T-helper 17 cell (primary cell): ENCODE data around the gene ABCC3. TPM values are rescaled to one million over a fixed set of nuclear protein-coding genes. Genes with fewer than 3 reads are reported as not detected.

Experiments used
- ATAC-seq: fragments of 150-1000 bp; cut with Tn5 transposase; 2 replicates; pipeline ENCODE4 v1.10.0; 2021; ENCODE audit warnings: mild to moderate bottlenecking, moderate library complexity
- DNase-seq, 3 donors: peaks; one replicate each; pipeline versions ENCODE4 v3.0.0 to v3.0.0-alpha.2; 2020 to 2021
- H3K9me3 ChIP-seq: one replicate; pipeline ENCODE4 v1.7.0; 2013; ENCODE audit warnings: low read length, mild to moderate bottlenecking; ENCODE audit not compliant: control insufficient read depth, poor library complexity, severe bottlenecking
- H3K27ac Mint-ChIP-seq: one replicate; pipeline ENCODE4 v1.8.0; 2022; ENCODE audit warnings: mild to moderate bottlenecking, moderate library complexity, mixed read lengths
- H3K27me3 Mint-ChIP-seq: one replicate; pipeline ENCODE4 v1.8.0; 2022; ENCODE audit warnings: mixed read lengths
- H3K36me3 Mint-ChIP-seq: one replicate; pipeline ENCODE4 v1.8.0; 2022; ENCODE audit warnings: low read depth, mixed read lengths
- H3K4me1 Mint-ChIP-seq: one replicate; pipeline ENCODE4 v1.8.0; 2022; ENCODE audit warnings: mild to moderate bottlenecking, mixed read lengths
- H3K4me3 Mint-ChIP-seq: one replicate; pipeline ENCODE4 v1.8.0; 2022; ENCODE audit warnings: mild to moderate bottlenecking, moderate library complexity, mixed read lengths
- total RNA-seq, 4 donors: library from RNA in 2 of 4; stranded (reverse) in 2 of 4; gene quantifications; one replicate each; pipeline ENCODE4 v1.2.3 and lab custom pipeline; 2022 to 2026

Gene ABCC3
- total RNA-seq, 2 donors from 2014 or later = 3.3 to 58.0 TPM

DNA sequence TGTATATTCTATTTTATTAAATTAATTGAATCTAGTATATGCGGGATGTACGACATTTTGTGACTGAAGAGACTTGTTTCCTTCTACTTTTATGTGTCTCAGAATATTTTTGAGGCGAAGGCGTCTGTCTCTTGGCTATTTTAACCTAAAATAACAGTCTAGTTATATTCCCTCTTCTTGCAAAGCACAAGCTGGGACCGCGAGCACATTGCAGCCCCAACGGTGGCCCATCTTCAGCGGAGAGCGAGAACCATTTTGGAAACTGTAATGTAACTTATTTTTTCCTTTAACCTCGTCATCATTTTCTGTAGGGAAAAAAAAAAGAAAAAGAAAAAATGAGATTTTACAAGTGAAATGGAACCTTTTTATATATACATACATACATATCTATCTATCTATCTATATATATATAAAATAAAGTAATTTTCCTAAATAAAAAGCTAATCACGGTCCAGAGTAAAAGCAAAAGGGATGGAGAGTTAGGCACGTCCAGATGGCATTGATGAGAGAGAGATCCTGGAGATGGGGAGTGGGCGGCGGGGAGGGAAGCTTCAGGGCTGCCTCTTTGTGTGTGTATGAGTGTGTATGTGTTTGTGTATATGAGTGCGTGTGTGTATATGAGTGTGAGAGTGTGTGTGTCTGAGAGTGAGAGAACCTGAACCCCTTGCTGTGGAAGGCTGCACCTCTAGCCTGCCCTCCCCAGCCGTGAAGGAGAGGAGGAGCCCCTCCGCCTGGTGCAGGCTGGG lies 7.5 kb upstream of the ABCC3 start:
- Mint-ChIP-seq H3K4me3 (no peak overlapping the region), H3K27ac (no peak overlapping the region), H3K4me1 (peaks cover 11% of the 10 kb centered on the region), H3K27me3 (peaks cover 74% of the 10 kb centered on the region), H3K36me3 (peaks cover 8% of the 10 kb centered on the region)
- H3K9me3 ChIP-seq = no peaks in the 10 kb centered on the region
- DNase-seq (no peak), ATAC-seq (no peak)

DNA sequence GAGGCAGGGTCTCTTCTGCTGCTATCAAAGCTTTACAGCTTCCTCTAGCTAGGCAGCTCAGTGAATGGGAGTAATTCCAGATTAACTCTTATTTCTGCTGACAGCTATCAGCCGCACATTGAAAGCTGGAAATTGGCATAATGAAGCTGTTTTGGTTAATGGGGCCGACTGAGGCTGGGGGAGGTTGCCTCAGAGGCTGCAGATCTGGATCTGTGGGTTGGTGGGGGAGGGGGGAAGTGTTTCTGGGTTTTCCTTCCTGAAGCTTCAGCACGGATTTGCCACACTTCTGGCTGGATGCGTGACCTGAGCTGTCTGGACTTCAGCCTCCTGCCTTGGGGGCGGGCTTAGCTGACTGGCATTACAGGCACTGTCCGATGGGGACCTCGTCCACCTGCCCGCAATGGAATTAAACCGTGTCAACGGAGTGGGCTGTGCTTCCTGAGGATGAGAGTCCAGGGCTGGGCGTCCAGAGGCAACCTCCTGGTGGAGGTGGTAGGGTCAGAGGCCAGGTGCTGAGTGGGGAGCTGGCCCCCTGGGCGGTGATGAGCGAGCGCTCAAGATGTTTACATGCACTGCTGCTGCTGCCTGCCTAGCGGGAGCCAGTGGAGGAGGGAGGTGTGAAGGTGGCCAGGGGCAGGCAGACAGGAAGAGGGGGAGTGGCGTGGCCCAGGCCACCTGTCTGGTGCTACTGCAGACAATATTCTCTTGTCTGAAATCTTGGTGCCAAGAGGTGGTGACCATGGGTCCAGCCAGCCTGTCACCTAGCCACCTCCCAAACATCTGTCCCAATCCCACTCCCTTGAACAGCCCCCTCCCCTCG lies 6.7 kb upstream of the ABCC3 start:
- H3K9me3 ChIP-seq = no peaks in the 10 kb centered on the region
- no peak for ATAC-seq
- no peak overlapping the region for H3K4me3 Mint-ChIP-seq
- H3K4me1 Mint-ChIP-seq = peaks cover 11% of the 10 kb centered on the region
- H3K27ac Mint-ChIP-seq = no peak overlapping the region
- no peak for DNase-seq
- H3K27me3 Mint-ChIP-seq = peaks cover 77% of the 10 kb centered on the region
- peaks cover 8% of the 10 kb centered on the region for H3K36me3 Mint-ChIP-seq

DNA sequence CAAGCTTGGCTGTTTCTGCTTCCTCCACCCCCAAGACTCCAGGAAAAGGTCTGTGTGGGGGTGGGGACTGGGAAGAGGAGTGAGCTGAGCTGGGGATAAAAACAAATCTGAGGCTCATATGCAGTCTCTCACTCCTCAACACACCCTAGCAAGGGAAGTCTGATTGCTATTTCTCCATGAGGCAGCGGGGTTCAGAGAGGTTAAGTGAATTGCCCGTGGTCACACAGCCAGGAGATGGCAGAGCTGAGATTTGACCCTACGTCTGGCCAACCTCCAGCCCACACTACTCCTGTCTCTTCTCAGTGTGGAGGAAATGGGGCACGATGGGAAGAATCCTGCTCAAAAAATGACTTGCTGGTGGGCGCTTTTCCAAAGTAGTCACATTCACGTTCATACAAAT lies 4.8 kb upstream of the ABCC3 start:
- Mint-ChIP-seq H3K36me3 (peaks cover 12% of the 10 kb centered on the region), H3K4me3 (no peak overlapping the region), H3K27ac (peak overlapping the region; percentile 60), H3K27me3 (peaks cover 88% of the 10 kb centered on the region), H3K4me1 (peaks cover 15% of the 10 kb centered on the region)
- ATAC-seq (no peak), DNase-seq (no peak)
- no peaks in the 10 kb centered on the region for H3K9me3 ChIP-seq

DNA sequence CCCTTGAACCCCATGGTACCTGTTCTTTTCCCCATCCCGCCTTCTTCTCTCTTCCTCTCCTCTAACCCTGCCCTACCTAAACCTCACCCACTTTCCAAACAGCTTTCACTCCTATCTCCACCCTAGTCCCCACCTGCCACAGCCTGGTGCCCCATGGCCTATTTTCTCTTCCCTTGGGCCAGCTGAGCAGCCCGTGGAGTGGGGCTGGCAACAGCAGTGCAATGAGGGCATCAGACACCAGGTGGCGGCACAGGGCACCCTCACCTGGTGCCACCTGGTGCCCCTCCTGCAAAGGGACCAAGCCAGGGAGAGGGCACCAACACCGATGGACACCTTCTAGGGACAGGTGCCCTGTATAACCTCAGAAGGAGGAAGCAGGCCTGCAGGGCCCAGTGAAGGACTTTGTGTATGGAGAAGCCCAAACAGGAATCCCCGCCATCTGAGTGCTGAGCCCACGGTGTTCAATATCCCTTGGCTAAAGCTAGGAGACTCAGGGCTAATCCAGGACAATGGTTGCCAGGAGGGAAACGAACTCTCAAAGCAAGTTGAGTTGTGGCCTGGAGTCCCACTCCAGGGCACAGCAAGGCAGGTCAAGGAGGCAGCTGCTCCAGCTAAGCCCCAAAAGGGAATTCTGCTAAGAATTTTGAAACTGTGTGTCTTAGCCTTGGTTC lies 4.0 kb upstream of the ABCC3 start:
- Mint-ChIP-seq H3K27me3 (peaks cover 81% of the 10 kb centered on the region), H3K36me3 (peaks cover 10% of the 10 kb centered on the region), H3K4me3 (no peak overlapping the region), H3K27ac (no peak overlapping the region), H3K4me1 (peaks cover 12% of the 10 kb centered on the region)
- ATAC-seq (peak; percentile 83), DNase-seq (peak; percentile 32 to 57 (median 44))
- H3K9me3 ChIP-seq = no peaks in the 10 kb centered on the region

DNA sequence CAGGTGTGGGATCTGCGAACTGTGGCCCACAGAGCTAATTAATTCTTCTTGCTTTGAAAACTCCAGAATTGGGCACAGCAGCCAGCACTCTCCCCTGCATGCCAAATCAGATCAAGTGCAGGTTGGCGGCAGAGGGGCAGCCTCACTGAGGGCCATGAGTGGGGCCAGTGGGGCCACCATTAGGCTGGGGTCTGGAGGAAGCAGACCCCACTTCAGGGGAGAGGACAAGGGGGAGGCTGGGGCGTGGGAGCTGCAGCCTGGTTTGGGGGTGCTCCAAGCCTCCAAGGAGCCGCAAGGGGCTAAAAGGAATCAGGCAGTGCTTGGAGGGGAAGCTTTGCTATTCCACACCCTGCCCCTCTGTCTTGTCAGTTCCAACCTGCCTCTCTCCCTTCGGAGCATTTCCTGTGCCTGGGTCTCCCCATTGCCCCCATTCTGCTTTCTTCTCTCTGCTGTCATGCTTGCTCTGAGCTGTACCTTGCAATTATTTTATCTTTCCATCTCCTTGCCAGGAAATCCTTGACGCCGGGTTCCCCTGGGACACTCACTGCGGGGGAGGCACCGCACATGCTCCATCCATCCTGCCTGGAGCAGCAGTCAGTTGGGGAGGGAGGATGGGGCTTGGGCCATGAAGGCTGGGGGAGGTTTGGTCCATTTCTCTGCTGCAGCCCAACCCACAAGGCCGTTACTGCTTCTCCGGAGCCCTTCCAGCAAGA lies 3.3 kb upstream of the ABCC3 start:
- no peaks in the 10 kb centered on the region for H3K9me3 ChIP-seq
- no peak for DNase-seq
- H3K27ac Mint-ChIP-seq = no peak overlapping the region
- peaks cover 10% of the 10 kb centered on the region for H3K36me3 Mint-ChIP-seq
- peak overlapping the region; percentile 19 for H3K4me3 Mint-ChIP-seq
- peaks cover 12% of the 10 kb centered on the region for H3K4me1 Mint-ChIP-seq
- H3K27me3 Mint-ChIP-seq = peaks cover 80% of the 10 kb centered on the region
- no peak for ATAC-seq

DNA sequence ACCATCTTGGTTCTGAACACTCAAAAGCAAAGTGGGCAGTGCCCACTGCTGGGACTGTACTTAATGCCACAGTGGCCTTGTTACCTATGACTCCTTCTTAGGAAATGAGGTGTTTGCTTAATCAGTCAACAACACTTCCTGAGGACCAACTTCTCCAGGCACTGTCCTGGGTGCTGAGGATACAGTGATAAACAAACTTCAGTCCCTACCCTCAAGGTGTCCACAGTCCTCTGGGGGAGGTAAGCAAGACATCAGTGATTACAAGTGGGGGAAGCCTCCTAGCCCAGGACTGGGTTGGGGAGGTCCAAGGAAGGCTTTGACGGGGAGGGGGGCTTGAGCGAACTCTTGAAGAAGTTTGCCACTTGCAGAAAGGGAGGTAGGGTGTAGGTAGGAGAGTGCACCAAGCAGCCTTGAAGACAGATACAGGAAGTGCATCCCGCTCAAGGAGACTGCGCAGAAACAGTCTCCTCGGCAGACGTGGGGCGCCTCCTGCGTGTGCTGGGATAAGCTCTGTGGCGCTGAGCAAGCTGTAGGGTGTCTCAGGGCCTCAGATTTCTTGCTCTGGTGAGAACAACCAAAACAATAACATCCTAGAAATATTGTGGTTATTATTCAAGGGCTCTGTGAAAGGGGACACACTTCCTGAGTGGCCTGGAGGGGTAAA lies 2.6 kb upstream of the ABCC3 start:
- Mint-ChIP-seq H3K27me3 (peaks cover 80% of the 10 kb centered on the region), H3K27ac (no peak overlapping the region), H3K4me1 (peaks cover 12% of the 10 kb centered on the region), H3K4me3 (peak overlapping the region; percentile 19), H3K36me3 (peaks cover 10% of the 10 kb centered on the region)
- H3K9me3 ChIP-seq = no peaks in the 10 kb centered on the region
- DNase-seq (no peak), ATAC-seq (no peak)

DNA sequence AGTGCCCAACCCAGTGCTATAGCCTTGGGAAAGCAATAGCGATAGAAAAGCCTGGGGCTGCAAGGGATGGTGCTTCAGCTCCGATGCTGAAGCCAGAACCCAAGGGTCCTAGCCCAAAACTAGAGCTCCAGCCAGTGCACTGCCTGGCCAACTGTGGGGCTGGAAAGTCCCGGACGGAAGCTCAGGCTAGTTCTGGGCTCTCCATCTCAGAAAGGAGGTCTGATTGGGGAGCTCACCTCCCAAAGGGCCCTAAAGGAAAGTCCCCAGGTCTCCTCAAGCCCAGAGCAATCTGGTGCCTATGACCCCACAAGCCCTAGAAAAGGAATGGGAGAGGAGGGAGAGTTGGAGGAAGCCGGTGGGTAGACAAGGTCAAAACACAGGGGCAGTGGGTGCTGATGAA lies 2.0 kb upstream of the ABCC3 start:
- no peak for DNase-seq
- H3K4me3 Mint-ChIP-seq = no peak overlapping the region
- peaks cover 12% of the 10 kb centered on the region for H3K36me3 Mint-ChIP-seq
- no peak for ATAC-seq
- H3K4me1 Mint-ChIP-seq = peaks cover 15% of the 10 kb centered on the region
- no peak overlapping the region for H3K27ac Mint-ChIP-seq
- no peaks in the 10 kb centered on the region for H3K9me3 ChIP-seq
- H3K27me3 Mint-ChIP-seq = peaks cover 80% of the 10 kb centered on the region

DNA sequence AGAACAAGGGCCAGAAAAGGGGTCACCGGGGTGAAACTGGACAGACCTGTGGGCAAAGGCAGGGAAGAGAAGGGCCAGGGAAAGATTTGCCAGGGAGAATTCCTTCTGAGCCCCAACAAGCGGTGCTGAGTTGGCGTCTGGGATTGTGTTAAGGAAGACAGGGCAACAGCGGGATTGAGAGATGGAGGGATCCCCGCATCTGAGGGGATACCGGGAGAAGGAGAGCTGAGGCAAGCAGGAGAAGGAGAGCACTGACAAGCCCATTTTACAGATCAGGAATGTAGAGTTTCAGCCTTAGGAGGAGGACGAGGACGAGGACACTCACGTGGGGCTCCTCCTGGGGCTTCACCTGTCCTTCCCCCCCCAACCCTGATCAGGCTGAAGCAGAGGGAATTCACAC lies 998 bp upstream of the ABCC3 start:
- Mint-ChIP-seq H3K4me1 (peaks cover 17% of the 10 kb centered on the region), H3K4me3 (peak overlapping the region; percentile 56), H3K36me3 (peaks cover 12% of the 10 kb centered on the region), H3K27me3 (peaks cover 81% of the 10 kb centered on the region), H3K27ac (no peak overlapping the region)
- DNase-seq = no peak
- no peaks in the 10 kb centered on the region for H3K9me3 ChIP-seq
- no peak for ATAC-seq

DNA sequence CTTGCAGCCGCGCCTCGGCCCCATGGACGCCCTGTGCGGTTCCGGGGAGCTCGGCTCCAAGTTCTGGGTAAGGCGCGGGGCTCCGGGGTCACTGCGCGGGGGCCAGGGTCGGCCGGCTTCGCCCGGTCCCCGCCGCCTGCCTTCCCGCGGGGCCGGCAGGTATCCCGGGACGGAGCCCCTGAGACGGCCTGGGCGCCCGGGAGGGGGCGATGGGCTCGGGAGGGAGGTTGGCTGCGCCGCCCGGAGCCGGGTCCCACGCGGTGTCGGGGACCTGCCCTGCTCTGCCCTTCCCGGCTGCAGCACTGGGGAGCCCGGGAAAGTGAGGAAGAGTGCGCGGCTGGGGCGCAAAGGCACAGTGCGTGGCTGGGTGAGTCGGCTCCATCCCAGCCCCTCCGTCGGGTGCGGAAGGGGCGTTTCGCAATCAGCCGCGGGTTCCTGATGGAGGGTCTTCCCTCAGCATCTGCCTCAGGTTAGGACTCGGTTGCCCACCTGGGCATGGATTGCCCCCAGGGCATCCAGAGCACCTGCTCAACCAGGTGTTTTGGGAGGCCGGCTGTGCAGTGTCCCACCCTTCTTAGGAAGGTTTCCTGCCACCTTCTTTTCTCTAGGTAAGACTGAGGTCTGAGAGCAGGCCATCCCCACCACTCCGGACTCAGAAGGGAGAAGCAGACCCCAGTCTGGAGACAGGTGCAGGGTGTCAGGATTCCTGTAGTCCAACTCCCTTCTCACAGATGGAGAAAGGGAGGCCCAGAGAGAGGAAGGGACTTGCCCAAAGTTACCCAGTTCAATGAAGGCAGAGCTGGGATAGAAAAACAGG lies 442 bp downstream of the ABCC3 start:
- Mint-ChIP-seq H3K27ac (no peak overlapping the region), H3K4me1 (peaks cover 17% of the 10 kb centered on the region), H3K36me3 (peaks cover 12% of the 10 kb centered on the region), H3K27me3 (peaks cover 78% of the 10 kb centered on the region), H3K4me3 (no peak overlapping the region)
- DNase-seq (no peak), ATAC-seq (no peak)
- H3K9me3 ChIP-seq = no peaks in the 10 kb centered on the region

DNA sequence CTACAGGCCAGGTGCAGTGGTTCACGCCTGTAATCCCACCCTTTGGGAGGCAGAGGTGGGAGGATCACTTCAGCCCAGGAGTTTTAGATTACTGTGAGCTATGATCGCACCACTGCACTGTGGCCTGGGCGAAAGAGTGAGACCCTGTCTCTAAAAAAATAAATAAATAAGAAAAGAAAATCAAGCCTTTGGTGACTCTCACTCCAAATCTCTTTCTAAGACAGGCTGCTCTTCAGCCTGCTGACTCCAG lies 976 bp downstream of the ABCC3 start:
- ATAC-seq (no peak), DNase-seq (no peak)
- Mint-ChIP-seq H3K36me3 (peaks cover 9% of the 10 kb centered on the region), H3K4me1 (peaks cover 13% of the 10 kb centered on the region), H3K27ac (no peak overlapping the region), H3K27me3 (peaks cover 73% of the 10 kb centered on the region), H3K4me3 (no peak overlapping the region)
- H3K9me3 ChIP-seq = no peaks in the 10 kb centered on the region

DNA sequence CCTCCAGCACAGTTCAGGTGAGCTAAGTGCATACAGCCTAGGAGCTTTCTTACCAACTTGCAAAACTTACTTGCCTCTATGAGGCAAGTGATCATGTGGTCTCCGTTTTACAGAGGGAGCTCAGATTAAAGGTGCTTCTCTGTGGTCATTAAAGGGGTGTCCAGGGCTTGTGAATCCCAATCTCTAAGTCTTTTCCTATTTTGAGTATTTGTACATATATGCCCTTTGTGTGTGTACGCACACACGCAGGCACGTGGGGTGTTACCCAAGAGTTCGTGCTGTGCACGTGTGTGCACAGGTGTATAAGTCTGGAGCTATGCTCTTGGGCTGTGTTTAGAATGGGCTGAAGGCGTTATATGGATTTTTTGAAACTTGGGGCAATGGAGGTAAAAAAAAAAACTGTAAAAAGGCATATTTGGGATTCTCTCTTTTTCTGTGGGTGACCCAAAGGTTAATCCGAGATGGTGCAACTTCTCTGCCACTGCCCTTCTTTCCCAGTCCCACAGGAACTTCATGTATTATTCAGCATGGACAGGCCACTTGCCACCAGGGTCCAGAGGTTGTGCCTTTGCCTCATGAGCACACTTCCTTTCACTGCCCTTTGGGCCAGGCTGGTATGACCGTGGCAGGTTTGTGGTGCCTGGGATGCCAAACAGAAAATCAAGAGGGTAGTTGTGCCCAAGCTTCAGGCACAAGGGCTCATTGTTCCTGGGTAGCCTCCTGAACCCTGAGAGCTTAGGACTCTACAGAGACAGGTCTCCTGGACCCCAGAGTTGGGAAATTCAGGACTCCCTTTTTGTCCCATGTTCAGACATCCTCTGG lies 1.5 kb downstream of the ABCC3 start:
- Mint-ChIP-seq H3K27me3 (peaks cover 72% of the 10 kb centered on the region), H3K4me1 (peaks cover 12% of the 10 kb centered on the region), H3K27ac (no peak overlapping the region), H3K36me3 (peaks cover 9% of the 10 kb centered on the region), H3K4me3 (no peak overlapping the region)
- no peaks in the 10 kb centered on the region for H3K9me3 ChIP-seq
- DNase-seq (no peak), ATAC-seq (no peak)
